T-helper 1 cell treated with Interleukin-12 subunit alpha and Interleukin-12 subunit beta and Interleukin-4 antibody, amounts not matched to agents 30 μg/mL and 1 μg/mL, for 36 hours (primary cell): ENCODE data around the gene ATP10A.
"Not testable (repeated sequence)": the region's sequence is repeated elsewhere in the genome, so short reads cannot be mapped to it uniquely, and the experiment has no call there.

Experiments
- H3K27ac Mint-ChIP-seq: one replicate; pipeline ENCODE4 v1.8.0; 2021; ENCODE audit warnings: mild to moderate bottlenecking, mixed read lengths
- H3K27me3 Mint-ChIP-seq: one replicate; pipeline ENCODE4 v1.8.0; 2021; ENCODE audit warnings: low read depth, mixed read lengths
- H3K36me3 Mint-ChIP-seq: one replicate; pipeline ENCODE4 v1.8.0; 2021; ENCODE audit warnings: low read depth, mixed read lengths
- H3K4me1 Mint-ChIP-seq: one replicate; pipeline ENCODE4 v1.8.0; 2021; ENCODE audit warnings: low read depth, mixed read lengths
- H3K4me3 Mint-ChIP-seq: one replicate; pipeline ENCODE4 v1.8.0; 2021; ENCODE audit warnings: mild to moderate bottlenecking, moderate library complexity, mixed read lengths
- H3K9me3 Mint-ChIP-seq: one replicate; pipeline ENCODE4 v1.8.0; 2021; ENCODE audit warnings: mixed read lengths

The ATP10A gene

DNA sequence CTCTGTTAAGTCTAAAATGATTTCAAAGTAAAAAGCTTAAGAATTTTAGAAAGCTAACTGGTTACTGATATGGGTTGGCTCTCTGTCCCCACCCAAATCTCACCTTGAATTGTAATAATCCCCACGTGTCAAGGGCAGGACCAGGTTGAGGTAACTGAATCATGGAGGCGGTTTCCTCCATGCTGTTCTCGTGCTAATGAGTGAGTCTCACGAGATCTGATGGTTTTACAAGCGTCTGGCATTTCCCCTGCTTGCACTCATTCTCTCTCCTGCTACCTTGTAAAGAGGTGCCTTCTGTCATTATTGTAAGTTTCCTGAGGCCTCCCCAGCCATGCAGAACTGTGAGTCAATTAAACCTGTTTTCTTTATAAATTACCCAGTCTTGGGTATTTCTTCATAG is 7.1 kb downstream of the ATP10A start:
- peaks cover 85% of the 10 kb centered on the region for H3K4me1 Mint-ChIP-seq
- not testable (repeated sequence) for H3K9me3 Mint-ChIP-seq, H3K27me3 Mint-ChIP-seq, H3K27ac Mint-ChIP-seq, H3K4me3 Mint-ChIP-seq
- peaks cover 69% of the 10 kb centered on the region for H3K36me3 Mint-ChIP-seq

DNA sequence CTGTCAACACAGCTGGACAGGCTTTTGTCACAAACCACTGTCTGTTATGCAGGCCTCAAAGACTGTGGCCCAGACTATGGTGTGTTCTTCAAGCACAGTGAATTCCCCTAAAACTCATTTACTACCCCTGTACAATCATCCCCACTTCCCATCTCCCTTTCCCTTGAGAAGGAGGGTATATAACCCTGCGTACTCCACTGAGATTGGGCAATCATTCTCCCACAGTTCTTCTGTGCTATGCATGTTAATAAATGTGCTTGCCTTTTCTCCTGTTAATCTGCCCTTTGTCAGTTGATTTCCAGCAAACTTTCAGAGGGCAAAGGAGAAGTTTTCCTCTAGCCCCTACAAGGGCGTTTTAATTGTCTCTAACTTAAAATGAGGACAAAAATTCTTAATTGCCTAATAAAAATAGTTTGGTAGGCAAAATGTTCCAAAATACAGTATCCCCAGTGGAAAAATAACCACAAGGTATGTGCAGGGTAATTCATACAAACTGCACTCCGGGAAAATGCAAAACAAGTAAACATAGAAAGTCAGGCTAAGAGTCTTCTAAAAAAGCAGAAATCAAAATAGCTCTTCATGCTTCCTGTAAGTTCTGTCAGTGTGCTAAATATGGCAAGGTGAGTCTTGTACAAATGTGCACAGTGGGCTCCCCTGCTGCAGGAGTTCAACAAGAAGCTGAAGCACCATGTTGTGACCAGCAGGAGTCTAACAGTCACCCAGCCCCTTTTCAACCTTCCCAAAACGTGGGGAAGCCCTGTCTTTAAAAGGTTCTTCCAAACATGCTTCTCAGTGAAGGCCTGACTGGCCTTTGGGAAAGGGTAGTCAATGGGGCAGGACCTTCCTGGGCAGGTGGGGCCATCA is 10.2 kb downstream of the ATP10A start:
- H3K27ac Mint-ChIP-seq, result peak overlapping the region; percentile 65

DNA sequence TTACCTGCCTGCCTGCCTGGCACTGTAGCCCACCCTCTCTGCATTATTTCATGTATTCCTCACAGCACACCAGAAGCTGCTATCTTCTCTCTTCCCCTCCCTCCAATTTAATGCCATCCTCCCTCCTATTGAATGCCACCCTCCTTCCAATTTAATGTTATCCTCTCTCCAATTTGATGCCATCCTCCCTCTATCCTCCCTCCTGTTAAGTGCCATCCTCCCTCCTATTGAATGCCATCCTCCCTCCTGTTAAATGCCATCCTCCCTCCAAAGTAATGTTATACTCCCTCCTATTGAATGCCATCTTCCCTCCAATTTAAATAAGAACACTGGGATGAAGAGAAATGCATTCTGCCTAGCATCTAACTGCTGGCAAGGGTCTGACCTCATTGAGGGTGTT is 11.1 kb downstream of the ATP10A start:
- Mint-ChIP-seq H3K27me3 (no peaks in the 10 kb centered on the region), H3K4me1 (peaks cover 78% of the 10 kb centered on the region), H3K36me3 (peaks cover 53% of the 10 kb centered on the region), H3K27ac (peak overlapping the region; percentile 65), H3K4me3 (peak overlapping the region; percentile 51), H3K9me3 (no peaks in the 10 kb centered on the region)

More for the DNA sequence above, 10.2 kb downstream of the ATP10A start:
- Mint-ChIP-seq H3K4me1 (peaks cover 82% of the 10 kb centered on the region), H3K4me3 (peak overlapping the region; percentile 51), H3K27me3 (no peaks in the 10 kb centered on the region), H3K9me3 (no peaks in the 10 kb centered on the region), H3K36me3 (peaks cover 59% of the 10 kb centered on the region)

DNA sequence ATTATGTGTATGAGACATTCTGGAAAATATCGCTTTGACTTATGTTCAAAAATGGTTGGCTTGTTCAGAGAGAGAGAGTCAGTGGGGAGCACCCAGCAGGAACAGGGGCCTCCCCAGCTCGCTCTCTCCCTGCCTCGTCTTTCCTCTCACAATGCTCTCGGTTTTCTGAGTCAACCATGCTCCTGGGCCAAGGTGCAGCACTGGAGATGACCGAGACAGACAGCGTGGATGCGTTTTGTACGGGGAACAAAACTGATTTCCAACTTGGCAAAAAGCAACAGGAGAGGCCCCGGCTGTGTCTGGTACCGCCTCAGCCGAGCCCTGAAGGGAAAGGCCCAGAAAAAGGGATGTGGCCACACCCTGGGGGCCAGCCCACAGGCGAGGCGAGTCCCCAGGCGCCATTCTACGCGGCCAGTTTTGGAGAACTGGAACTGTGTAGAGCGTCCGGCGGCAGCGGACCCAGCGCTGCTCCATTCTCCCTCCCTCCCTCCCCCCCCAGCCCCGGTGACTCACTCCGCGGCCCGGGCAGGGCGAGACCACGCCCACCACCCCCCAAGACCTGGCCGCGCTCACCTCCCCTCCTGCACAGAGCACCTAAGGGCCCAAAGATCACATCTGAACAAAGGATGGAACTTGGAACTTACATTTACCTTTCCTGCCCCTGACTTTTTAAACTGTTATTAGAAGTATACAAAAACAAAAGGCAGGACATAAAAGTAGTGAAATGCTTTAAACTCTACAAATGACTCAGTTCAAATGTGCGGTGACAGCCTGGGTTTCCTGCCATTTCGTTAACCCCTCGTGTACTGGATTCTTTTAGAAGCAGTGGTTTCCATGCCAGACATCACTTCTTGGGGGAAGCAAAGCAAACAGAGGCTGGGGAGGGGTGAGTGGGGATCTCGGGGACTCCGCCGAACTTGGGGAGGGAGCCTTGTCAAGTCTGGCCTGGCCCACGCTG is 12.7 kb downstream of the ATP10A start:
- H3K9me3 Mint-ChIP-seq, result no peaks in the 10 kb centered on the region
- H3K27ac Mint-ChIP-seq, result peak overlapping the region; percentile 100
- H3K4me1 Mint-ChIP-seq, result peaks cover 79% of the 10 kb centered on the region
- no peaks in the 10 kb centered on the region for H3K27me3 Mint-ChIP-seq
- H3K36me3 Mint-ChIP-seq, result peaks cover 45% of the 10 kb centered on the region
- peak overlapping the region; percentile 97 for H3K4me3 Mint-ChIP-seq

DNA sequence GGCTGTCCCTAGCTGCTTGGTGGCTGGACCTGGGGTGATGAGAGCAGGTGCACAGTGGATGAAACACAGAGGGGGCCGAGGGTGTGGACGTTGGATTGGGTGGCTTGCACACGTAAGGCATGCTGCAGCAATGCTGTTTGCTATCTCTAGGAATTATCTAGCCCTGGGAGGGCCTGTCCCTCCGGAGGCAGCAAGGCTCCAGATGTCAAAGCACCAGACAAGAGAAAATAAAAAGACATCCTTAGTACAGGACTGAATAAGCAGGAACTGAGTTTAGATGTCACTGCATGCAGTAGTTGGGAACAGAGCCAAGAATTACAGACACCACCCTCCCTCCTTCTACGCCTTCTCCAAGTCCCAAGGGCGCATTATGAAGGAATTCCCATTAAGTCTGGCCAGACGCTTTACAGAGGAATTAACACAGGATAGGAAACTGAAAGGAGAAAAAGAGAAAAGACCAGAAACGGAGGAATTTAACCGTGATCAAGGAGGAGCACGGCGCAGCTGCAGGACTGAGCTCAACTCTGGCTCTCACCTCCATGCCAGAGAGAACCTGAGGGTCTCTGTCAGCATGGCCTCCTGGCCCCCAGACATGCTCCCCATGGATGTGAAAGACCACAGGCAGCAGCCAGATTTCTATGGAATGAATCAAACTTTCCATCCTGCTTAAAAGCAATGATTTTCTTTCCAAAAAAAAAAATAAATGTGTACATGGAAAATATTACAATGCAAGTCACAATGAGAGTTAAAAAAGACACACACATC is 13.8 kb downstream of the ATP10A start:
- Mint-ChIP-seq H3K4me3 (peak overlapping the region; percentile 97), H3K4me1 (peaks cover 77% of the 10 kb centered on the region), H3K9me3 (no peaks in the 10 kb centered on the region), H3K36me3 (peaks cover 42% of the 10 kb centered on the region), H3K27me3 (no peaks in the 10 kb centered on the region), H3K27ac (peak overlapping the region; percentile 97)

DNA sequence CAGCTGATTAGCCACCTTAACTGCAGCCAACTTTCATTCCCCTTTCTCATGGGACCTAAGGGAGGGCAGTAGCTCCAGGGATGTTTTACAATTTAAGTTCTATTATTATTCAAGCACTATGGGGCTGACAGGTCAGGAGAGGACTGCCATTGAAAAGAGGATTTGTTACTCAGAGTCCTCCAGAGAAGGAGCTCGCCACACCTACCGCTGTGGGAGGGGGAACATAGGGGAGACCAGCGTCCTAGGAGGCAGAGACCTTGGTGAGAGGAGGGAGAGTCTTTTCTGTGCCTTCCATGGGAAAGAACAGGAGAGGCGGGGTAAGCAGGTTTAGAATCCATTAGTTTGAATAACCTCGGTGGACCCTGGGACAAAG is 14.4 kb downstream of the ATP10A start:
- Mint-ChIP-seq H3K4me3 (peak overlapping the region; percentile 97), H3K36me3 (peaks cover 41% of the 10 kb centered on the region), H3K4me1 (peaks cover 75% of the 10 kb centered on the region), H3K9me3 (no peaks in the 10 kb centered on the region), H3K27me3 (no peaks in the 10 kb centered on the region), H3K27ac (peak overlapping the region; percentile 50)

DNA sequence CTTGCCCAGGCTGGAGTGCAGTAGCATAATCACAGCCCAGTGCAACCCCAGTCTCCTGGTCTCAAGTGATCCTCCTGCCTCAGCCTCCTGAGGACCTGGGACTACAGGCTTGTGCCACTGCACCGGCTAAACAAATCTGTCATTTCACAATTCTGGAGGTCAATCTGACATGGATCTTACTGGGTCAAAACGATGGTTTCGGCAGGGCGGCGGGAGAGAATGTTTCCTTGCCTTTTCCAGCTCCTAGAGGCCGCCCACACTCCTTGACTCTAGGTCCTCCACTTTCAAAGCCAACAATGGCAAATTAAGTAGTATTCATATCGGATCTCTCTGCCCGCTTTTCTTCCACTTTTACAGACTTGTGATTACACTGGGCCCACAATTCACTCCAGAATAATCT is 14.8 kb downstream of the ATP10A start:
- Mint-ChIP-seq H3K4me1 (peaks cover 75% of the 10 kb centered on the region), H3K36me3 (peaks cover 44% of the 10 kb centered on the region), H3K4me3 (no peak overlapping the region), H3K9me3 (no peaks in the 10 kb centered on the region), H3K27me3 (no peaks in the 10 kb centered on the region), H3K27ac (no peak overlapping the region)

DNA sequence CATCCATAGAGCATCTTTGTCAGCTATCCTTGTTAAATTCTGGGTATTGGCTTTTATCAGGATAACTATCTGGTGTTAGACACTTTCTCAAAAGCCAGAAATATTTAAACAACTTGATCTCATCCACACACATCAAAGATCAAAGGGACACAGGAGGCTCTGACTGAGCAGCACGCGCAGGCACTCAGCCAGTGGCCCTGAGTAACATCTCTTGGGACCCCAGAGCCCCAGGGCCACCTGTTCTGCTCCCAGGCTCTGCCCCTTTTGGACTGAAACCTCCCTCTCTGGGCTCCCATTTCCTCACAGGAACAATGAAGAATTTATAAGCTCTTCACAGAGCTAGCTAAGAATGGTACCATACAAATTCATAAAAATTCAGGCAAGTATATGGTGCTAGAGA is 16.1 kb downstream of the ATP10A start:
- Mint-ChIP-seq H3K27me3 (no peaks in the 10 kb centered on the region), H3K27ac (peak overlapping the region; percentile 79), H3K4me1 (peaks cover 67% of the 10 kb centered on the region), H3K9me3 (no peaks in the 10 kb centered on the region), H3K4me3 (peak overlapping the region; percentile 44), H3K36me3 (peaks cover 34% of the 10 kb centered on the region)

DNA sequence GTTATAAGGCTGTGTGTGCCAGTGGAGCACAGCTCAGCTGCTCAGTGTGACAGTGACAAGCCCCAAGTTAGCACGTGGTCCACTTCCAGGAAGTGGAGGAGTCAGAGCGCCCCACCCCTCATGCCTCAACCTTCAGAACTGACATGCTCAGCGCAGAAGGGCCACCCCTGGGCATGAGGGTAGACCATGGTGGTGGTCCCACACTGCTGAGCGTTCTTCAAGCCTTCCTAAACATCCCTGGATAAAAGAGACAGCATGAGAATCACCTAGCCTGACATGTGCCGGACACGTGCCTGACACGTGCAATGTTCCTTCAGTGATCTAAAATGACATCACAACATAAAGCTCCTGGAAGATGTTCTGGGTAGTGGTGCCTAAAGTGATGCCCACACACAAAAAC is 16.8 kb downstream of the ATP10A start:
- H3K4me1 Mint-ChIP-seq, result peaks cover 64% of the 10 kb centered on the region
- H3K4me3 Mint-ChIP-seq, result peak overlapping the region; percentile 67
- peak overlapping the region; percentile 74 for H3K27ac Mint-ChIP-seq

DNA sequence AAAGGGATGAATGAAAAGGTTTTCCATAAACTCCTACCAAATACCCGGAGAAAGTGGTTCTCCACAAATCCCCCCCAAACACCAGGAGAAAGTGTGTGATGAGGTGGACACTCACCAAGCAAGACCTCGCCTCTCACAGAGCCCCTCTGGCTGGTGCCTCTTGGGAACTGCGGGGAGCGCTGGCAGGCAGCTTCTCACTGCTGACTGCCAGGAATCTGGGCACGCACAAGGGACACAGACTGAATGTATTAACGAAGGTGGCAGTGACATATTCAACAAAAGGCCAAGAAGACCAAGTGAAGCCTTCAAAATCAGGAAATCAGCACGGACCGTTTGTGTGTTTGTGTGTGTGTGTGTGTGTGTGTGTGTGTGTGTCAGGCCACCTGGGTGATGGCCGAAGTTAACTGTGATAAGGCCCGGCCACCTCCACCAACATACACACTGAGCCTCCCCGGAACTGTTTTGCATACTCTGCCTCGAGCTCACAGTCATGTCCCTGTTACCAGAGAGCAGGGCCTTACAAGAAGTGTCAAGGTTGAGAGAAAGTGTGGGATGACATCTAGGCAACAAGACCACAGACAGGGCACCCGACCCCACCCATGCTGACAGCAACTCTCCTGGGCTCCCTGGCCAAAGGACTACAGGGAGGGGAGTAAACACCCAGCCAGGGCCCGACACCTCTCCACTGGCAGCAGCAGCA is 18.0 kb downstream of the ATP10A start:
- peaks cover 59% of the 10 kb centered on the region for H3K4me1 Mint-ChIP-seq
- no peaks in the 10 kb centered on the region for H3K27me3 Mint-ChIP-seq
- H3K27ac Mint-ChIP-seq, result peak overlapping the region; percentile 15
- H3K9me3 Mint-ChIP-seq, result no peaks in the 10 kb centered on the region
- peaks cover 29% of the 10 kb centered on the region for H3K36me3 Mint-ChIP-seq
- H3K4me3 Mint-ChIP-seq, result no peak overlapping the region

More for the DNA sequence above, 16.8 kb downstream of the ATP10A start:
- Mint-ChIP-seq H3K36me3 (peaks cover 31% of the 10 kb centered on the region), H3K9me3 (no peaks in the 10 kb centered on the region), H3K27me3 (no peaks in the 10 kb centered on the region)

DNA sequence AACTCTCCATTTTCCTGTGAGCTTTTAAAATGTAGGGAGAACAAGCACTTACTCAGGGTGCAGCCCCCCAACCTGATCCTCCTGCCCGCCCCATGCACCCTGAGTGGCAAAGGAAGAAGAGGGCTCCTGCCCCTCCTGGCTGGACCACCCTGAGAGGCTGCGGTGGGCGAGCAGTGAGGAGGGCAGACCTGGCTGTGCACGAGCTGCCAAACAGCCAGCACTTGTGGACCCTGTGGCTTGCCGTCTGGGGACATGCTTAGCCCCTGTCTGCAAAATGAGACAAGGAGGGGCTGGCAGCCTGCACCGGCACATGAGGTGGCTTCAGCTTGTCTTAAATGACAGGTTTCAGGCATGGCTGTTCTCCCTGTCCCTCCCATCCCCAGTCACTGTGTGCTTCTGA is 18.6 kb downstream of the ATP10A start:
- peak overlapping the region; percentile 15 for H3K27ac Mint-ChIP-seq
- peaks cover 54% of the 10 kb centered on the region for H3K4me1 Mint-ChIP-seq
- no peaks in the 10 kb centered on the region for H3K9me3 Mint-ChIP-seq
- no peaks in the 10 kb centered on the region for H3K27me3 Mint-ChIP-seq
- H3K36me3 Mint-ChIP-seq, result peaks cover 28% of the 10 kb centered on the region
- H3K4me3 Mint-ChIP-seq, result no peak overlapping the region

DNA sequence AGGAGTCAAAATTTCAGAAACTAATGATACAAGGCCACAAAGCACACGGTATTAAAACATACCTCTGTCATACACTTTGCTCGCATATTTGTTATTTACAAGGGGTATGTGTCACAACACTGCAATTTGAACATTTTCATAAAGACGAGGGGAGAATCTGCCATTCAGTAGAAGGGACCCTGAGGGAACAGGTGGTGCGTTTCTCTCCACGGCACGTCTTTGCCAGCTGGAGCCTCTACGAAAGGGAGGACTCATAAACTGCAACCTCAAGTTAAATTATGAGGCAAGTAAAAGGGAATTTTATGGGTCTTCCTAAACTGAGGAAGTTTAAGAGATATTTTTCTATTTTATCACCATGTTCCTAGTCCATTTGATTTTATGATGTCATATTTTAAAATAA is 19.1 kb downstream of the ATP10A start:
- Mint-ChIP-seq H3K27me3 (no peaks in the 10 kb centered on the region), H3K4me3 (no peak overlapping the region), H3K4me1 (peaks cover 54% of the 10 kb centered on the region), H3K9me3 (no peaks in the 10 kb centered on the region), H3K36me3 (peaks cover 24% of the 10 kb centered on the region), H3K27ac (no peak overlapping the region)

DNA sequence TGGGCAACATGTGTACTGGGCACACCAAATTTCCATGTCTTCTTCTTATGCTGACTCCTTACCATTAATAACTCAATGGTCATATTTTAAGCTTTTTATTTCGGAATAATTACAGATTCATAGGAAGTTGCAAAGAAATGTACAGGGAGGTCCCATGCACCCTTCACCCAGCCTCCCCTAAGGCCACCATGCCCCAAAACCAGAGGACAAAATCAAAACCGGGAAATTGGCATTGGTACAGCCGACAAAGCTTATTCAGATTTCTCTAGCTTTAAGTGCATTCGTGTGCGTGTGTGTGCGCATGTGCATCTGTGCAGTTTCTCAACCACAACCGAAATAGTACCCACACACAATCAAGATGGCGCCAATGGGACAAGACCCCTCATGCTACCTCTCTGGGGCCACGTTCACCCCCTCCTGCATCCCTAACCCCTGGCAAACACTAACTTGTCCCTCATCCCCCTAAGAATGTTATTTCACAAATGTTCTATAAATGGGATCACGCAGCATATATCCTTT is 23.4 kb downstream of the ATP10A start:
- no peak overlapping the region for H3K4me3 Mint-ChIP-seq
- no peak overlapping the region for H3K27ac Mint-ChIP-seq
- H3K9me3 Mint-ChIP-seq, result no peaks in the 10 kb centered on the region
- peaks cover 35% of the 10 kb centered on the region for H3K4me1 Mint-ChIP-seq
- peaks cover 13% of the 10 kb centered on the region for H3K36me3 Mint-ChIP-seq
- no peaks in the 10 kb centered on the region for H3K27me3 Mint-ChIP-seq

DNA sequence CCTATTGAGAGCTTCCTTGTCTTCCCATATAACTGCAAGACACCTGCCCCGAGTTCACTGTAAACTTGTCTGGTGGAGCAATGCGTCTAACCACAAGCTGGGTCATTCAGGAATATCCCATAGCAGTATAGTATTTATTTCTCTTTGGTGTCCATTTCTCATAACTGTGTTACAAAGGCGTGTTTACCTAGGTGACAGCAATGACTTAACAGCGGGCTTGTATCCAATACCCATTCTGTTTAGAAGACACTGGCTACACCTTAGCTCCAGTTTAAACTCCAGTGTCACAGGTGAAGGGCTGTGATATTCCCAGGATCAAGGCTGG is 24.3 kb downstream of the ATP10A start:
- H3K4me1 Mint-ChIP-seq, result peaks cover 33% of the 10 kb centered on the region
- no peak overlapping the region for H3K27ac Mint-ChIP-seq
- H3K36me3 Mint-ChIP-seq, result peaks cover 11% of the 10 kb centered on the region
- no peaks in the 10 kb centered on the region for H3K9me3 Mint-ChIP-seq
- no peaks in the 10 kb centered on the region for H3K27me3 Mint-ChIP-seq
- H3K4me3 Mint-ChIP-seq, result no peak overlapping the region
